MCF 10A (cell line): ENCODE data around the gene TBX1. TPM values are rescaled to one million over a fixed set of nuclear protein-coding genes. Genes with fewer than 3 reads are reported as not detected.
"Not testable (repeated sequence)": the region's sequence is repeated elsewhere in the genome, so short reads cannot be mapped to it uniquely, and the experiment has no call there.

Experiments used
- BruUV-seq: library from RNA; stranded (reverse); fragments of 400-500 nt; replicated peaks from 2 replicates; lab custom pipeline; 2021; lab: Mats Ljungman, UMichigan
- CTCF ChIA-PET: fragments of 300-600 bp; sonication (Branson Sonifier 250); formaldehyde crosslinking; extraction: SDS; loops from one replicate; lab custom pipeline; 2021; ENCODE audit warnings: antibody characterized with exemption, inconsistent platforms; lab: Yijun Ruan, JAX
- POLR2A ChIA-PET: fragments of 300-600, 350-650 bp; sonication (Branson Sonifier 250); formaldehyde crosslinking; extraction: SDS; loops from one replicate; lab custom pipeline; 2020; ENCODE audit warnings: antibody characterized with exemption, inconsistent platforms; lab: Yijun Ruan, JAX
- DNase-seq: peaks from one replicate; pipeline ENCODE4 v3.0.0-alpha.2; 2018; ENCODE audit not compliant: unreplicated experiment
- H3K27ac Mint-ChIP-seq: one replicate; pipeline ENCODE4 v1.8.0; 2022; ENCODE audit warnings: mild to moderate bottlenecking, low read depth, mixed read lengths; ENCODE audit not compliant: unreplicated experiment
- H3K27me3 Mint-ChIP-seq: one replicate; pipeline ENCODE4 v1.8.0; 2022; ENCODE audit warnings: mixed read lengths; ENCODE audit not compliant: insufficient read depth, unreplicated experiment
- H3K36me3 Mint-ChIP-seq: one replicate; pipeline ENCODE4 v1.8.0; 2022; ENCODE audit warnings: mild to moderate bottlenecking, moderate library complexity, mixed read lengths; ENCODE audit not compliant: insufficient read depth, unreplicated experiment
- H3K4me1 Mint-ChIP-seq: one replicate; pipeline ENCODE4 v1.8.0; 2022; ENCODE audit warnings: mixed read lengths; ENCODE audit not compliant: insufficient read depth, unreplicated experiment
- H3K4me3 Mint-ChIP-seq: one replicate; pipeline ENCODE4 v1.8.0; 2022; ENCODE audit warnings: mild to moderate bottlenecking, moderate library complexity, mixed read lengths; ENCODE audit not compliant: unreplicated experiment
- H3K9me3 Mint-ChIP-seq: one replicate; pipeline ENCODE4 v1.8.0; 2022; ENCODE audit warnings: mixed read lengths; ENCODE audit not compliant: unreplicated experiment
- intact Hi-C: fragments of 100-400 bp; cut with micrococcal nuclease; formaldehyde crosslinking; loops from 2 replicates; pipeline ENCODE4 v1.14.1; 2022
- total RNA-seq: library from RNA; stranded (reverse); gene quantifications from 2 replicates; pipeline ENCODE4 v1.2.3, GENCODE V29; 2022
- TF ChIP-seq, protein P1 (sequence below): fragments of 200-600 bp; IDR thresholded peaks from one replicate; pipeline ENCODE4 v1.8.0; 2022; ENCODE audit warnings: antibody characterized with exemption, mild to moderate bottlenecking; ENCODE audit not compliant: unreplicated experiment

TBX1 gene
- total RNA-seq, 1 experiment from 2014 or later, result not detected

DNA sequence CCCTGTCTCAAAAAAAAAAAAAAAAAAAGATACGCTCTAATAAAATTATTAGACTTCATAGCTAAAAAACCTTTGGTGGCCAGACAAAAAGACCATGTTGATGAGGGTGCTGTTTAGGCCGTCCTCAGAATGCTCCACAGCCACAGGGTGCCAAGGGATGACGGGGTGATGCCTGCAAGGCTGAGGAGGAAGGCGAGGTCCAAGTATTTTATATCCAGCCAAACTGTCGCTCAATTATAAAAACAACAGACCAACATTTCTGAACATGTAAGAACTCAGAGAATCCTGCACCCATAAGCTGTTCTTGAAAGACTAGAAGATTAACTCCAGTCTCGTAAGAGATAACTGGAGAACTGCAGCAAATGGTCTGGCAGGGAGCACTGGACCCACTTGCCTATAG is 29.2 kb downstream of the TBX1 start:
- BruUV-seq, result no TSS peak
- no peaks in the 10 kb centered on the region for H3K27me3 Mint-ChIP-seq
- H3K27ac Mint-ChIP-seq, result no peak overlapping the region
- H3K9me3 Mint-ChIP-seq, result no peaks in the 10 kb centered on the region
- ChIA-PET CTCF (interaction anchor here (0.7 kb wide), 2 partner anchors 12 to 59 kb away, joined by 3 to 4 read pairs; no protein-coding TSS in a partner anchor), POLR2A (interaction anchor here (0.6 to 1.2 kb wide), 4 partner anchors 9 to 66 kb away, joined by 3 to 5 read pairs (median 3); no protein-coding TSS in a partner anchor)
- DNase-seq, result no peak
- H3K4me3 Mint-ChIP-seq, result no peak overlapping the region
- TF ChIP-seq, protein P1, sequence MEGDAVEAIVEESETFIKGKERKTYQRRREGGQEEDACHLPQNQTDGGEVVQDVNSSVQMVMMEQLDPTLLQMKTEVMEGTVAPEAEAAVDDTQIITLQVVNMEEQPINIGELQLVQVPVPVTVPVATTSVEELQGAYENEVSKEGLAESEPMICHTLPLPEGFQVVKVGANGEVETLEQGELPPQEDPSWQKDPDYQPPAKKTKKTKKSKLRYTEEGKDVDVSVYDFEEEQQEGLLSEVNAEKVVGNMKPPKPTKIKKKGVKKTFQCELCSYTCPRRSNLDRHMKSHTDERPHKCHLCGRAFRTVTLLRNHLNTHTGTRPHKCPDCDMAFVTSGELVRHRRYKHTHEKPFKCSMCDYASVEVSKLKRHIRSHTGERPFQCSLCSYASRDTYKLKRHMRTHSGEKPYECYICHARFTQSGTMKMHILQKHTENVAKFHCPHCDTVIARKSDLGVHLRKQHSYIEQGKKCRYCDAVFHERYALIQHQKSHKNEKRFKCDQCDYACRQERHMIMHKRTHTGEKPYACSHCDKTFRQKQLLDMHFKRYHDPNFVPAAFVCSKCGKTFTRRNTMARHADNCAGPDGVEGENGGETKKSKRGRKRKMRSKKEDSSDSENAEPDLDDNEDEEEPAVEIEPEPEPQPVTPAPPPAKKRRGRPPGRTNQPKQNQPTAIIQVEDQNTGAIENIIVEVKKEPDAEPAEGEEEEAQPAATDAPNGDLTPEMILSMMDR, result no peak
- no peaks in the 10 kb centered on the region for H3K4me1 Mint-ChIP-seq
- peaks cover 6% of the 10 kb centered on the region for H3K36me3 Mint-ChIP-seq
- intact Hi-C loops, result no loop called here

DNA sequence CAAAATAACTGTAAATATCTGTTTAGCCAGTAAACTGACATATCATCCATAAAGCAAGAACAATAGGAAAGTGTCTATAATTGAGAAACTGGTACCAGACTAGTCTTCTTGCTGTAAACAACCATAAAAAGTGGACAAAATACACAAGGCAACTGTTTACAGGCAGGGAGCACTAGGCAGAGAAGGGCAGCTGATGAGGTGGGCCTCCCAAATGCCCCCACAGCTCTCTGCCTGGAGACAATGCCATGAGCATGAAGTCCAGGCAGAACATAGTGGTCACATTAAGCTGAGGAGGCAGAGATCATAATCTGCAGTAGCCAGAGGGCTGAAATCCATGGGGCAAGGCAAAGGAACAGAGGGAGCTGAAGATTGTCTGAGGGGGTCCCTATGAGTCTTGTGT is 30.7 kb downstream of the TBX1 start:
- Mint-ChIP-seq H3K36me3 (peaks cover 6% of the 10 kb centered on the region), H3K27me3 (no peaks in the 10 kb centered on the region), H3K27ac (no peak overlapping the region), H3K4me3 (no peak overlapping the region), H3K9me3 (no peaks in the 10 kb centered on the region), H3K4me1 (no peaks in the 10 kb centered on the region)
- no peak for DNase-seq
- TF ChIP-seq, protein P1, result no peak
- intact Hi-C loops, result no loop called here
- ChIA-PET POLR2A (interaction anchor here (1.0 kb wide), 1 partner anchor 33 kb away, joined by 3 read pairs; no protein-coding TSS in a partner anchor), CTCF (interaction anchor here (0.7 kb wide), 1 partner anchor 39 kb away, joined by 3 read pairs; no protein-coding TSS in a partner anchor)
- BruUV-seq, result no TSS peak

DNA sequence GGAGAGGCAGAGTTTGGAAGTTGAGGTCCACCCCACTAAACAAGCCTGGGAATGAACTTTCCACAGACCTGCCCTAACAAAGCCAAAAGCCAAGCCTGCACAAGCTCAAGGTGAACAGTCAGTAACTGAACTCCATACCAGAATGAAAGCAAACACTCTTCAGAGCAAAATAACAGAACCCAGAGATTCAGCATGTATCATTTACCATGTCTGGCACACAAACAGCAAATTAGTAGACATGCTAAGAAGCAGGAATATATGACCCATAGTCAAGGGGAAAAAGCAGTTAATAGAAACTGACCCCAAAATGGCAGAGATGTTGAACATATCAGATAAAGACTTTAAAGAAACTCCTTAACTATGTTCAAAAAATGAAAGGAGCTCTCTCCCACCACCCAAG is 31.3 kb downstream of the TBX1 start:
- no peaks in the 10 kb centered on the region for H3K27me3 Mint-ChIP-seq
- no peak for DNase-seq
- H3K27ac Mint-ChIP-seq, result no peak overlapping the region
- no TSS peak for BruUV-seq
- H3K4me1 Mint-ChIP-seq, result no peaks in the 10 kb centered on the region
- H3K4me3 Mint-ChIP-seq, result no peak overlapping the region
- CTCF ChIA-PET, result interaction anchor here (0.7 to 1.3 kb wide), 2 partner anchors 36 to 40 kb away, joined by 3 read pairs; no protein-coding TSS in a partner anchor
- POLR2A ChIA-PET, result no interaction called here
- TF ChIP-seq, protein P1, result no peak
- H3K36me3 Mint-ChIP-seq, result peaks cover 6% of the 10 kb centered on the region
- intact Hi-C loops, result no loop called here
- no peaks in the 10 kb centered on the region for H3K9me3 Mint-ChIP-seq

DNA sequence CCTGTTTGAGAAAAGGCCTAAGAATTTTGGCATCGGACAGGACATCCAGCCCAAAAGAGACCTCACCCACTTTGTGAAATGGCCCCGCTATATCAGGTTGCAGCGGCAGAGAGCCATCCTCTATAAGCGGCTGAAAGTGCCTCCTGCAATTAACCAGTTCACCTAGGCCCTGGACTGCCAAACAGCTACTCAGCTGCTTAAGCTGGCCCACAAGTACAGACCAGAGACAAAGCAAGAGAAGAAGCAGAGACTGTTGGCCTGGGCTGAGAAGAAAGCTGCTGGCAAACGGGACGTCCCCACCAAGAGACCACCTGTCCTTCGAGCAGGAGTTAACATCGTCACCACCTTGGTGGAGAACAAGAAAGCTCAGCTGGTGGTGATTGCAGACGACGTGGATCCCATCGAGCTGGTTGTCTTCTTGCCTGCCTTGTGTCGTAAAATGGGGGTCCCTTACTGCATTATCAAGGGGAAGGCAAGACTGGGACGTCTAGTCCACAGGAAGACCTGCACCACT is 31.9 kb downstream of the TBX1 start:
- H3K36me3 Mint-ChIP-seq, H3K27me3 Mint-ChIP-seq, H3K27ac Mint-ChIP-seq, DNase-seq, H3K4me1 Mint-ChIP-seq, intact Hi-C loops, H3K9me3 Mint-ChIP-seq, BruUV-seq, H3K4me3 Mint-ChIP-seq: not testable (repeated sequence)
- ChIA-PET CTCF (interaction anchor here (1.3 kb wide), 1 partner anchor 37 kb away, joined by 3 read pairs; no protein-coding TSS in a partner anchor), POLR2A (interaction anchor here (0.5 kb wide), 1 partner anchor 141 kb away, joined by 3 read pairs; no protein-coding TSS in a partner anchor)
